Measurements from ENCODE around the gene KLK10.

GRCh38 chr19:51002089-51002532, 17.4 kb downstream of the KLK10 start:
- TF ChIP-seq CTCF (IDR thresholded peaks at IDR 0.05) (no peak), POLR2A (IDR thresholded peaks at IDR 0.05) (no peak)

Data from thyroid gland (tissue), 4 donors.